OCI-LY1 (cell line): ENCODE measurements around the gene ENOX2.

Experiments
- H2AFZ ChIP-seq: fragments of 200-600 bp; sonication (generic), shearing (Covaris generic); 2 replicates; pipeline ENCODE4 v1.6.0; 2014; ENCODE audit warnings: antibody characterized with exemption, mild to moderate bottlenecking, low read length
- H3F3A ChIP-seq: fragments of 200-600 bp; sonication (generic), shearing (Covaris generic); 2 replicates; pipeline ENCODE4 v1.6.0; 2014; ENCODE audit warnings: mild to moderate bottlenecking, antibody characterized with exemption, low read length, moderate library complexity; ENCODE audit not compliant: insufficient read depth
- H3K27ac ChIP-seq: fragments of 200-600 bp; sonication (generic); 2 replicates; pipeline ENCODE4 v1.5.1; 2014; ENCODE audit warnings: low read length, mixed run types, mild to moderate bottlenecking, low read depth; ENCODE audit not compliant: poor library complexity, severe bottlenecking
- H3K27me3 ChIP-seq: fragments of 200-600 bp; sonication (generic); 2 replicates; pipeline ENCODE4 v1.6.0; 2014; ENCODE audit warnings: antibody characterized with exemption, mild to moderate bottlenecking, low read length, moderate library complexity; ENCODE audit not compliant: insufficient read depth
- H3K36me3 ChIP-seq: fragments of 200-600 bp; sonication (generic); 2 replicates; pipeline ENCODE4 v1.6.1; 2014; ENCODE audit warnings: mild to moderate bottlenecking, antibody characterized with exemption, low read length, moderate library complexity, mixed read lengths; ENCODE audit not compliant: insufficient read depth
- H3K4me1 ChIP-seq: fragments of 200-600 bp; sonication (generic); 2 replicates; pipeline ENCODE4 v1.5.1; 2014; ENCODE audit warnings: mild to moderate bottlenecking, low read length, moderate library complexity; ENCODE audit not compliant: insufficient read depth, severe bottlenecking
- H3K4me2 ChIP-seq: fragments of 200-600 bp; sonication (generic), shearing (Covaris generic); 2 replicates; pipeline ENCODE4 v1.6.1; 2014; ENCODE audit warnings: low read length
- H3K4me3 ChIP-seq: fragments of 200-600 bp; sonication (generic); 2 replicates; pipeline ENCODE4 v1.5.1; 2014; ENCODE audit warnings: low read length, low read depth, mild to moderate bottlenecking, mixed read lengths; ENCODE audit not compliant: poor library complexity, severe bottlenecking
- H3K79me2 ChIP-seq: fragments of 200-600 bp; shearing (Covaris generic); 2 replicates; pipeline ENCODE4 v1.6.1; 2016; ENCODE audit warnings: mixed run types, low read length, mixed read lengths; ENCODE audit not compliant: insufficient read depth
- H3K9ac ChIP-seq: fragments of 200-600 bp; sonication (generic), shearing (Covaris generic); 2 replicates; pipeline ENCODE4 v1.6.1; 2014; ENCODE audit warnings: mild to moderate bottlenecking, low read length, mixed read lengths
- H3K9me2 ChIP-seq: fragments of 200-600 bp; sonication (generic), shearing (Covaris generic); 2 replicates; pipeline ENCODE4 v1.6.1; 2014; ENCODE audit warnings: low read depth, mild to moderate bottlenecking, low read length, mixed read lengths
- H3K9me3 ChIP-seq: fragments of 200-600 bp; shearing (Covaris generic); 2 replicates; pipeline ENCODE4 v1.6.1; 2014; ENCODE audit warnings: low read length, mixed read lengths
- H4K20me1 ChIP-seq: fragments of 200-600 bp; sonication (generic), shearing (Covaris generic); 2 replicates; pipeline ENCODE4 v1.6.0; 2016; ENCODE audit warnings: mild to moderate bottlenecking, low read length; ENCODE audit not compliant: insufficient read depth
- CTCF ChIP-seq: fragments of 200-600 bp; sonication (generic), shearing (Covaris generic); IDR thresholded peaks from 2 replicates; pipeline ENCODE4 v1.5.1; 2017; ENCODE audit warnings: mild to moderate bottlenecking, antibody characterized with exemption, low read length, moderate library complexity, mixed read lengths
- EZH2 ChIP-seq: fragments of 200-600 bp; sonication (generic), shearing (Covaris generic); IDR thresholded peaks from 2 replicates; pipeline ENCODE4 v1.8.0; 2017; ENCODE audit warnings: borderline replicate concordance, mixed run types, mild to moderate bottlenecking, antibody characterized with exemption, low read length, moderate library complexity, mixed read lengths

Gene ENOX2

GRCh38 chrX:130702867-130703707, 199.9 kb downstream of the ENOX2 start:
- no peak for TF ChIP-seq CTCF
- no peak for TF ChIP-seq EZH2
- H3K9ac ChIP-seq: no peak overlapping the region
- H3K4me2 ChIP-seq: no peak overlapping the region
- H3K27ac ChIP-seq: no peak overlapping the region
- H3K36me3 ChIP-seq: no peaks in the 10 kb centered on the region
- no peaks in the 10 kb centered on the region for H3K9me2 ChIP-seq
- H3K27me3 ChIP-seq: no peaks in the 10 kb centered on the region
- no peaks in the 10 kb centered on the region for H4K20me1 ChIP-seq
- H3K79me2 ChIP-seq: no peaks in the 10 kb centered on the region
- no peaks in the 10 kb centered on the region for H3F3A ChIP-seq
- no peaks in the 10 kb centered on the region for H3K4me1 ChIP-seq
- no peaks in the 10 kb centered on the region for H3K9me3 ChIP-seq
- no peak overlapping the region for H3K4me3 ChIP-seq
- no peak overlapping the region for H2AFZ ChIP-seq

GRCh38 chrX:130700629-130701028, 202.4 kb downstream of the ENOX2 start:
- H3K9me3 ChIP-seq: no peaks in the 10 kb centered on the region
- no peaks in the 10 kb centered on the region for H4K20me1 ChIP-seq
- no peak overlapping the region for H3K27ac ChIP-seq
- H3K4me2 ChIP-seq: no peak overlapping the region
- TF ChIP-seq EZH2 (no peak), CTCF (no peak)
- H3K4me3 ChIP-seq: no peak overlapping the region
- no peaks in the 10 kb centered on the region for H3K9me2 ChIP-seq
- no peaks in the 10 kb centered on the region for H3K27me3 ChIP-seq
- no peaks in the 10 kb centered on the region for H3F3A ChIP-seq
- H3K4me1 ChIP-seq: peaks cover 8% of the 10 kb centered on the region
- H2AFZ ChIP-seq: no peak overlapping the region
- H3K9ac ChIP-seq: no peak overlapping the region
- no peaks in the 10 kb centered on the region for H3K79me2 ChIP-seq
- H3K36me3 ChIP-seq: no peaks in the 10 kb centered on the region

GRCh38 chrX:130699618-130700017, 203.4 kb downstream of the ENOX2 start:
- Histone ChIP-seq H3K4me1 (peaks cover 8% of the 10 kb centered on the region), H3K9me2 (no peaks in the 10 kb centered on the region), H3K4me2 (no peak overlapping the region), H4K20me1 (no peaks in the 10 kb centered on the region), H3K27me3 (no peaks in the 10 kb centered on the region), H3K36me3 (no peaks in the 10 kb centered on the region), H3K4me3 (no peak overlapping the region), H3K9me3 (no peaks in the 10 kb centered on the region), H3K27ac (no peak overlapping the region), H3K79me2 (no peaks in the 10 kb centered on the region), H3F3A (no peaks in the 10 kb centered on the region), H3K9ac (no peak overlapping the region), H2AFZ (no peak overlapping the region)
- TF ChIP-seq EZH2 (no peak), CTCF (no peak)
